ENCODE data around the gene LRP8. TPM values are rescaled to one million over a fixed set of nuclear protein-coding genes. Genes with fewer than 3 reads are reported as not detected.

Gene LRP8
- total and polyA plus RNA-seq, 2 donors from 2014 or later = 1.4 to 6.9 TPM

- TF ChIP-seq, protein P1, sequence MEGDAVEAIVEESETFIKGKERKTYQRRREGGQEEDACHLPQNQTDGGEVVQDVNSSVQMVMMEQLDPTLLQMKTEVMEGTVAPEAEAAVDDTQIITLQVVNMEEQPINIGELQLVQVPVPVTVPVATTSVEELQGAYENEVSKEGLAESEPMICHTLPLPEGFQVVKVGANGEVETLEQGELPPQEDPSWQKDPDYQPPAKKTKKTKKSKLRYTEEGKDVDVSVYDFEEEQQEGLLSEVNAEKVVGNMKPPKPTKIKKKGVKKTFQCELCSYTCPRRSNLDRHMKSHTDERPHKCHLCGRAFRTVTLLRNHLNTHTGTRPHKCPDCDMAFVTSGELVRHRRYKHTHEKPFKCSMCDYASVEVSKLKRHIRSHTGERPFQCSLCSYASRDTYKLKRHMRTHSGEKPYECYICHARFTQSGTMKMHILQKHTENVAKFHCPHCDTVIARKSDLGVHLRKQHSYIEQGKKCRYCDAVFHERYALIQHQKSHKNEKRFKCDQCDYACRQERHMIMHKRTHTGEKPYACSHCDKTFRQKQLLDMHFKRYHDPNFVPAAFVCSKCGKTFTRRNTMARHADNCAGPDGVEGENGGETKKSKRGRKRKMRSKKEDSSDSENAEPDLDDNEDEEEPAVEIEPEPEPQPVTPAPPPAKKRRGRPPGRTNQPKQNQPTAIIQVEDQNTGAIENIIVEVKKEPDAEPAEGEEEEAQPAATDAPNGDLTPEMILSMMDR (IDR thresholded peaks at IDR 0.05; ENCODE audit: borderline replicate concordance, extremely low read depth, insufficient read depth) = no peak
- H3K9ac ChIP-seq (ENCODE audit: low read length in 3 of 3) = peak within 1 kb of the TSS; percentile 93 to 98 (median 98)
- intact Hi-C loops (cut with DNase I) = no loop called here
- DNase-seq (peak; percentile 97 to 98 (median 98)), FAIRE-seq (peak; percentile 33)
- no peaks in the 10 kb centered on the region for H3K9me3 ChIP-seq (ENCODE audit: control insufficient read depth in 2 of 3, insufficient read depth in 1 of 3, low read length in 3 of 3)
- H3K36me3 ChIP-seq (ENCODE audit: control insufficient read depth in 2 of 3, insufficient read depth in 3 of 3, low read length in 3 of 3) = peaks cover 2 to 17% (median 13%) of the 10 kb centered on the region in 3 donors
- no peaks in the 10 kb centered on the region for H3K27me3 ChIP-seq (ENCODE audit: control insufficient read depth, insufficient read depth, low read length)
- H3K27ac ChIP-seq (ENCODE audit: low read depth in 2 of 2, low read length in 2 of 2) = peak within 1 kb of the TSS; percentile 54 to 56
- H3K4me3 ChIP-seq (ENCODE audit: low read length in 3 of 3) = peak within 1 kb of the TSS; percentile 97 to 99 (median 99)
- H3K4me1 ChIP-seq (ENCODE audit: control insufficient read depth in 2 of 3, insufficient read depth in 2 of 3, low read depth in 1 of 3, low read length in 3 of 3) = peaks cover 0 to 8% (median 4%) of the 10 kb centered on the region in 3 donors
These were observed 89.4 kb downstream of the LRP8 start, which contains the start of gene MAGOH for GRCh38 chr1:53238197-53239155. TSS of gene MAGOH (minus strand) at chr1:53238518. CDS start at chr1:53238448, 70 bp downstream.

DNA sequence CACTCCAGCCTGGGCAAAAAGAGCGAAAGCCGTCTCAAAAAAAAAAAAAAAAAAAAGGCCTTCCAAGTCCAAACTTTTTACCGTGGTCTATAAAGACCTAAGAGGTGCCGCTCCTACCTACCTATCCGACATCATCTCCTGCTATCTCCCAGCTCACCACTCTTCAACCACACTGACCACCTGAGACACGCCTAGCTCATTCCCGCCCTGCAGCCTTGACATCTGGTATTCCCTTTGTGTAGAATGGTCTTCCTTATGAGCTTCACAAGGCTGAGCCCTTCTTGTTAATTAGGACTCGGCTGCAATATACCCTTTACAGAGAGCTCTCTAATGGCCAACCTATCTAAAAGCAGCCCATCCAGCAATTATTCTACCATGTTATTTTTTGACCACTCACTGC is 90.2 kb downstream of the LRP8 start:
- H3K27me3 ChIP-seq (ENCODE audit: control insufficient read depth, insufficient read depth, low read length) = no peaks in the 10 kb centered on the region
- H3K4me3 ChIP-seq (ENCODE audit: low read length in 3 of 3) = peak overlapping the region; percentile 97 to 99 (median 99)
- H3K9me3 ChIP-seq (ENCODE audit: control insufficient read depth in 2 of 3, insufficient read depth in 1 of 3, low read length in 3 of 3) = no peaks in the 10 kb centered on the region
- H3K36me3 ChIP-seq (ENCODE audit: control insufficient read depth in 2 of 3, insufficient read depth in 3 of 3, low read length in 3 of 3) = peaks cover 4 to 20% (median 16%) of the 10 kb centered on the region in 3 donors
- no peak overlapping the region for H3K27ac ChIP-seq (ENCODE audit: low read depth in 2 of 2, low read length in 2 of 2)
- intact Hi-C loops (cut with DNase I) = no loop called here
- H3K9ac ChIP-seq (ENCODE audit: low read length in 3 of 3) = peak overlapping the region; percentile 93 to 98 (median 98)
- TF ChIP-seq, protein P1 (IDR thresholded peaks at IDR 0.05; ENCODE audit: borderline replicate concordance, extremely low read depth, insufficient read depth) = no peak
- FAIRE-seq (no peak), DNase-seq (peak in 1 of 5 donors; percentile 19)
- peaks cover 0 to 8% (median 4%) of the 10 kb centered on the region in 3 donors for H3K4me1 ChIP-seq (ENCODE audit: control insufficient read depth in 2 of 3, insufficient read depth in 2 of 3, low read depth in 1 of 3, low read length in 3 of 3)

GRCh38 chr1:53220962-53221286 is 106.9 kb downstream of the LRP8 start:
- Histone ChIP-seq H3K9ac (ENCODE audit: low read length in 3 of 3) (peak overlapping the region; percentile 69 to 88 (median 85)), H3K27ac (ENCODE audit: low read depth in 2 of 2, low read length in 2 of 2) (peak overlapping the region; percentile 99), H3K4me3 (ENCODE audit: low read length in 3 of 3) (peak overlapping the region; percentile 80 to 95 (median 90)), H3K4me1 (ENCODE audit: control insufficient read depth in 2 of 3, insufficient read depth in 2 of 3, low read depth in 1 of 3, low read length in 3 of 3) (peaks cover 3 to 16% (median 12%) of the 10 kb centered on the region in 3 donors), H3K36me3 (ENCODE audit: control insufficient read depth in 2 of 3, insufficient read depth in 3 of 3, low read length in 3 of 3) (peaks cover 0 to 14% (median 7%) of the 10 kb centered on the region in 3 donors), H3K9me3 (ENCODE audit: control insufficient read depth in 2 of 3, insufficient read depth in 1 of 3, low read length in 3 of 3) (no peaks in the 10 kb centered on the region), H3K27me3 (ENCODE audit: control insufficient read depth, insufficient read depth, low read length) (no peaks in the 10 kb centered on the region)
- DNase-seq (no peak), FAIRE-seq (no peak)
- TF ChIP-seq, protein P1 (IDR thresholded peaks at IDR 0.05; ENCODE audit: borderline replicate concordance, extremely low read depth, insufficient read depth) = no peak
- intact Hi-C loops (cut with DNase I) = no loop called here

Data from kidney (tissue), 14 donors.